GM21381 (cell line): ENCODE measurements around the gene SLC7A14.

Experiments
- ATAC-seq: cut with Tn5 transposase; IDR thresholded peaks from one replicate; pipeline ENCODE4 v1.9.1; 2021; ENCODE audit warnings: mild to moderate bottlenecking, moderate library complexity; ENCODE audit not compliant: unreplicated experiment

The SLC7A14 gene

DNA sequence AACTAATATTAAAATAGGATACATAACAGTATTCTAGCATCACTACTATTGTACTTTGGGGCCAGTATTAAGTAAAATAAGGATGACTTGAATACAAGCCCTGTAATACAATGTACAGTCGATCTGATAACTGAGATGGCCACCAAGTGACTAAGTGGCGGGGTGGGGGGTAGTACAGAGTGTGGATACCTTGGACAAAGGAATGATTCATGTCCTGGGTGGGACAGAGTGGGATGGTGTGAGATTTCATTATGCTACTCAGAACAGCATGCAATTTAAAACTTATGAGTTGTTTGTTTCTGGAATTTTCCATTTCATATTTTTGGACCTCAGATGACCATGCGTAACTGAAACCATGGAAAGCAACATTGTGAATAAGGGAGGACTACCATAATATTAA is 46.0 kb downstream of the SLC7A14 start:
- no peak for ATAC-seq

DNA sequence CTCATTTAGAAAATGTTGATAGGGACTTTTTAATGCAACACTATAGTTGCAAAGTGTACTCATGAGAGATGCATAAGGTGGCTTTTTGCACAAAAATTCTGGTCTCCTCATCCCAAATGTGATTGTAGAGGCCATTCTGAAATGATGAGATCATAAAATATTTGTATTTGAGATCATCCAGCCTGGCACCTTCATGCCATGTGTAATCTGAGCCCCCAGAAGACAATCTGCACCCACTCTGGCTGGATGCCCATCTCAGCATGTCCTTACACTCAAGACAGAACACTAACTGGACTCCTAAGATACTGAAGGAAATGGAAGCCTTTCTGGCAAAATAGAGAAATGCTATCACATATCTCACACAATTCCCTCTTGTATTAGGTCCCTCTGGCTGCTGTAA is 49.2 kb downstream of the SLC7A14 start:
- no peak for ATAC-seq

DNA sequence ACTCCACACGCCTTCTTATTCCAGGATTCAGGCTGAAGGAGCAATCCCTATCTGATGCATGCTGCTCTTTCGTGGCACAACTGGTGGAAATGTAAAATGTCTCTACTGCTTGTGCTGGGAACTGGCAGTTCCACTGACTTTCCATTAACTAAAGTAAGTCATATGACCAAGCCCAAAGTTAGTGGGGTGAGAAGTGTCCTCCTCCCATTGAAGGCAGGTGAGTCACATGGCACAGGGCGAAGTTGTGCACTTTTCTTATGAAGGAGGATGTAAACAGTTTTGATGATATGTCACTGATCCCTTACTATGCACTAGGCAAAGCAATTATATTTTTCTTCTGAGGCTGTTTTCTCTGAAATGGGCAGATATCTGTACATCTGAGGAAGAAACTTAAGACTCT is 51.6 kb downstream of the SLC7A14 start:
- ATAC-seq: no peak

DNA sequence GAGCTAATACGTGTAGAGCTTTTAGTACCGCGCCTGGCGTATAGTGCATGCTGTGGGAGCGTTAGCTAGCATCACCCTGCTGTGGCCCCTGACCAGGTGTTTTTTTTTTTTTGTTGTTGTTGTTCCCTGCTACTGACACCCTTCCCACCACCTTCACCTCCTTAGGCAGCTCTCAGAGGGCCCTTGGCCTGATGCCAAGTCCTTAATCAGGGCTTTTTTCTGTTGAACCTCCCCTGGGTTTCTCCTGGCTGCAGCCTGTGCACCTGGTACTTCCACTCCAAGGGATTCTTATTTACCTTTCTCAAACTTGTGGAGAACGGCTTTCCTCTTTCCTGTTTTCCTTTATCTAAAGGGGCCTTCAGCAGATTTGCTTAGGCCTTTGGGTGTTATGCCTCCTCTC is 53.3 kb downstream of the SLC7A14 start:
- no peak for ATAC-seq

DNA sequence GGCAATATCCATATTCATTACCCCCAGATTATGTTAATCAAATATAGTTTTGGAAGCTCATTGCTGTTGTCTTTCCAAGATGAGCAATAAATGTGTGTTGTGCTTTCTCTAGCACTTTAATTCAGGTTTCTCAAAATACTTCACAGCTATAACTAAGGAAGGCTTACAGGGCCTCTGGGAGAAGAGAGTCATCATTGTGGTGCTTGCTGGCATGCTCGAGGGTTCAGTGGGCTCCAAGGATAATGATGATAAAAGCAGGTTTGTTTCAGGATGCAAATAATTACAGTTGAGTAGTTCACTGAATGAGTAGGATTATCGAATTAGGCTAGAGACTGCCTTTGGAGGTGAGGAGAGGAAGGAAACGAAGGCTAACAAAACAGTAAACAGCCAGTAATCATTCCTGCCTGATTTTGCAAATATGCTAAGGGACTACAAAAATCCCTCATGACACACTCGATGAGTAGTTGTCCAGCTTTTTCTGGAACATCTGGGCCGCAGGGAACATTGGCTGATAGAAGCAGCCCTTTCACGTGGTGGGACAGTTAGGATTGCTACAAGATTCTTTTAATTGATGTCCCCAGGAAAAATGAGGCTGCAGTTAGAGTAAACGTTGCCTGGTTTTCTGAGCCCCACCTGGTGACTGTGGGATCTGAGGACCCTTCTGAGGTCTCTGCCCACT is 54.1 kb downstream of the SLC7A14 start:
- ATAC-seq: no peak

DNA sequence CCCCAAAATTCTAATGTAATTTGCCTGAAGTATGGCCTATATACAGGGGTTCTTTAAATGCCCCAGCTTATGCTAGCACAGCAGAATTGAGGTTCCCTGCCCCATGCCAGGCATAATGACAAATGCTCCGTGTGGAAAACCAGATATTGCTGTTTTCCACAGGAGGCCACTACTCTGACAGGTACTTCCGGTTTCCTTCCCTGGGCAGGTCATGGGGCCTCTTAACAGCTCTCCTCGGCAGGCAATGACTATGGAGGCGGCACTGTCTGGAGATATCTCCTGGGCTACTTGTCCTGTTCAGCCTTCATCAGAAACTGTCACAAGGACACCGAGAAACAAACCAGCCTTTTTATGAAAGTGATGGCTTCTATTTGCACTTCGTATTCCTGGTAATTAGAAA is 54.8 kb downstream of the SLC7A14 start:
- ATAC-seq: no peak

DNA sequence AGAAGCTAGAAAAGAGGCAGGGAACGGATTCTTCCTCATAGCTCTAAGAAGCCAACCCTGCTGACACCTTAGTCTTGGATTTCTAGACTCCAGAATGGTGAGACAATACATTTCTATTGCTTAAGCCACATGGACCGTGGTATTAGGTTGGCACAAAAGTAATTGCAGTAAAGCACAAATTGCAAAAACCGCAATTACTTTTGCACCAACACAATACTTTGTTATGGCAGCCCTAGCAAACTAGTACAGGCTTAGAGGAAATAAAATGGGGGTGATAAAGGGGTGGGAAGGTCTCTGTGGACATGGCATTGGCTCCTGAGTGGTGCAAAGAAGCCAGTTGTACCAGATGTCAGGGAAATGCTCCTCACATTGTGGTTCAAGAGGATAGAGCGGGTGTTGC is 56.0 kb downstream of the SLC7A14 start:
- no peak for ATAC-seq

DNA sequence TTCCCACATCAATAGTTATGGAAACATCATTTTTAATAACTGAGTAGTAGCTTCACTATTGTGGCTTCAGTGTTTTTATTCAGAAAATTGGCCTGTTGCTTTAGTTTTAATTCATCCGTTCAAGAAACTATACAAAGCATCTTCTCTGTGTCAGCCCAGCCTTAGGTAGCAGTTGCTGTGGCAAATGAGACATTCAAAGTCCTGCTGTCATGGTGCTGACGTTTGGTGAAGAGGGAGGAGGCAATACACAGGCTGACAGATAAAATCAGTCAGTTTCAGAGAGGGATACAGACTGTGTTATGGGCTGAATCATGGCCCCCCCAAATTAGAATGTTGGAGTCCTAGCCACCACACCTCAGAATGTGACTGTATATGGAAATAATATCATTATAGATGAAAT is 56.5 kb downstream of the SLC7A14 start:
- ATAC-seq: no peak

DNA sequence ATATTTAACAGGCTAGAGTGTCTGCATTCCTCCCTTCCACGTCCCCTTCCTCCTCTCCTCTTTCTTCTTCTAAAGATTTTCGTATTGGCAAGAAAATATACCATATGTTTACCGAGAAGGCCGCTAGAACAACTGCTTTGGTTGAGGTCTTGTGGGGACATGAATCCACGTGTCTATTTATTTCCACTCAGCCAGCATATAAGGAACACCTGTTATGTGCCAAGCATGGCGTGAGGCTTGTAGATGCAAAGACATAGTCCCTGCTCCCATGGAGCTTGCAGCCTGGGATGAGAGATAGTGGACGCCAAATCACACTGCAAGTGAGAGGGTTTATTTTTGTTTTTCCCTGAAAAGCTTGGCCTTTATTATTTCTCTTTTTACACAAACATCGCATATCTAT is 57.1 kb downstream of the SLC7A14 start:
- no peak for ATAC-seq

DNA sequence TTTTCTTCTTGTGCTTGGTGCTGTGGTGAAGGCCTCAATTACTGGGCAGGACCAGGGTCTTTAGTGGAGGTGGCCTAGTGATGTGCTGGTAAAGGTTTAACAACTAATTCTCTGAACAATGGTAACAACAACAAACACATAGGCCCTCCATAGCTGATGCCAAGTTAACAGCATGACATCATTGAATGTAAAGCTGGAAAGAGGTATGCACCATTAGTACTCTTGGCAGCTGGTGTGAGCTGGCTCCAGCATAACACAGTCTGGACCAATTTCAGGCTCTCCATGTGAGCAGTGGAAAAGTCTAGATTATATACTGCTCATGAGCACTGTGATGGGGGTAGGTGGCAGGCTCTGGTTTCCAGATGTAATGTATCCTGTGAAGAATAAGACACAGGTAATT is 61.8 kb downstream of the SLC7A14 start:
- ATAC-seq: no peak

DNA sequence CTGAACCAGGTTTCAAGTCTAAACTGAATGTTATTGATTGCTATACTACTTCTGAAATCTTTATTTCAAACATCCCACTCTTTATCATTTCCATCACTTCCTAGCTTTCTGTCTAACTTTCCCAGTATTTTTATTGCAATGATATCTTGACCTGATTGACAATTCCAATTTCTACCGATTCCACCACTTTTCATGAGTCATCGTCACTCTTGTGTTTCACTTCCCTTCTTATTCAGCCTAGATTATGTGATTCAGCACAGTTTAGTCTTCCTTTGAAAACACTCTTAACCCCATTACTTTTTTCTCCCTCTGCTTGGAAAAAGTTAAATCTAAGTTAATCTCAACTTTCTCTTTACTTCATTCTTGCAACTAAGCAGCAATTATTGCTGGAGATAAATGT is 62.6 kb downstream of the SLC7A14 start:
- ATAC-seq: no peak

DNA sequence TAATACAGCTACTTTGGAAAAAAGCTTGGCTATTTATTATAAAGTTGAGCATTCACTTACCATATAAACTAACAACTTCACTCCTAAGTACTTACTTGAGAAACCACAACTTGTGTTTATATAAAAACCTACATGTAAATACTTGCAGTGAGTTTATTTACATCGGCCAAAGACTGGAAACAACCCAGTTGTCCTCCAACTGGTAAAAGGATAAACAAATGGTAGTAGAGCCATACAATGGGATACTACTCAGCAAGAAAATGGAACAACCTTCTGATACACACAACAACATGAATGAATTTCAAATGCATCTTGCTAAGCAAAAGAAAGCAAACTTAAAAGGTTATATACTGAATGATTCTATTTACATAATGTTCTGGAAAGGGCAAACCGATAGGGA is 63.7 kb downstream of the SLC7A14 start:
- ATAC-seq: no peak

DNA sequence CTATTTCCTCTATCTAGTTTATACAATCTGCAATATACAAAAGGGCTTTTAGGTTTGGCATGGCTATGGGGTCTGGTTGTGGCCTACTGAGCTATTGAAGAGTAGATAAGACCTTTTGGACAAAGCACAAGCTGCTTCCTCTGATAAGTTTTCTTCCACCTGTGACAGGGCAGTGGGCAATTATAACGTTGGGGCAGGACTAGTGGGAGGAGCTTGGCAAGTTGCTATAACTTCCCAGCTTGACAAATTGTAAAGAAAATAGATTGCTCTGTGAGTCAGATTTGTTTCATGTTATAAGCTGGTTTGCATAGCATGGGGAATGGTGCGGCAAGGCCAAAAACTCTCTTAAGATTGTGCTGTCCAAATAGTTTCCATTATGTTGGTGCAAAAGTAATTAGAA is 64.9 kb downstream of the SLC7A14 start:
- no peak for ATAC-seq

DNA sequence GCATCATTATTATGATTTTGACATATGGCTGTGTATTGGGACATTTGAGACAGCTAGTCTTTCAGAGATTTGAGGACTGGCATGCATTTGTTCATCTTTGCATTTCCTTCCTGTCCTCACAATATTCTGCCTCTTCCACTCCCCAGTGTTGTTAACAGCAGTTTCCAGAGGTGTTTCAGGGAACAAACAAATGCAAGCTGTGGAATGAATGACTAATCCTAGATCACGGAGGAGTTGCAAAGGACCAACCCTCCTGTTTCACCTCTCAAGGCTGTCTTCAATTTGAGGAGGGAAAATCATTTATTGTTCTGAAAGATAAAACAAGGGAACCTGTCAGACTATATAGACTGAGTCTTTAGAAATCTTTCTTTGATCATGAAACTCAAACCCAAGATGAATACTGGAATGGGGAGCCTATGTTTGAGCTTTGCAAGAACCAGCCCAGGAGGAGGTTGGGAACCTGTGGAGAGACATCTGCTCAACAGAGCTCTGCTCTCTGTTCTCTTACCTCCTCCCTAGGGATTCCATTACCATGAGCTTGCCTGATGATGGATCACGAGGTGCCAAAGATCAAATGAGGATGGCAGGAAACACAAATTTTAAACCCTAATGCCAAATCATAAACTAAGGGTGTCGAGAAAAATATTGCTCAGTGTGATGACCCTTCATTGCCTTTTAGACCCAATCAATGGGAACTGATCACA is 68.5 kb downstream of the SLC7A14 start:
- ATAC-seq: no peak

DNA sequence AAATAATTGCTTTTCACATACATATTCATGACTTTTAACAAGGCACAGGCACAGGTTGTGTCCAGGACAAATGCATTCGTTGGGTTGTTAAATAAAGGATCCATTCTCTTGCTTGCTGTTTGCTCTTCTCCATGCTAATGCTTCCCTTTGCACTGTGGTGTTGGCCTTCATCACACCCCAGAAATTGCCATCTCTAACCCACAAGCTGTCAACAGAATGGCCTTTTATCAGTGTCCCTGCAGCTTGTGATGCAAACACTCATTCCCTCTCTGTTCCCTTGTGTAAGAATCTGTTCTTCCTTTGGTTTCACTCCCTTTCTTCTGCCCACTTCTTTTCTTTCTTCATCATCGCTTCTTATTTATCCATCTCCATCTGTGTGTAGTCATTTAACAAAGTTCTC is 72.2 kb downstream of the SLC7A14 start:
- no peak for ATAC-seq

DNA sequence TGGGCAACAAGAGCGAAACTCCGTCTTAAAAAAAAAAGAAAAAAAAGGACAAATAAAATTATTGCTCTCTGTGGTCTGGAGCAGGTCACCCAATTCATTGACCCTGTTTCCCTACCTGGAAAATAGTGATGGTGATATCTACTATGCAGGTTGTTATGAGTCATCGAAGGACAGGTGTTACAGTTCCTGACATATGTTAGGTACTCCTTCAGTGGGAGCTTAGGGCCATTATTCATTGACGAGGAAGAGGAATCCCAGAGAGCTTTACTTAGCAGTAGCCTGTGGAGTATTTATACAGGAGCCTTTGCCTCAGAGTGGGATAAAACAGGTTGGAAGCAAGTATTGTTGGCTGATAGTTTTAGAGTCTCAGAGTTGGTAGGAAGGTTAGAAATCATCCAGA is 74.5 kb downstream of the SLC7A14 start:
- no peak for ATAC-seq

DNA sequence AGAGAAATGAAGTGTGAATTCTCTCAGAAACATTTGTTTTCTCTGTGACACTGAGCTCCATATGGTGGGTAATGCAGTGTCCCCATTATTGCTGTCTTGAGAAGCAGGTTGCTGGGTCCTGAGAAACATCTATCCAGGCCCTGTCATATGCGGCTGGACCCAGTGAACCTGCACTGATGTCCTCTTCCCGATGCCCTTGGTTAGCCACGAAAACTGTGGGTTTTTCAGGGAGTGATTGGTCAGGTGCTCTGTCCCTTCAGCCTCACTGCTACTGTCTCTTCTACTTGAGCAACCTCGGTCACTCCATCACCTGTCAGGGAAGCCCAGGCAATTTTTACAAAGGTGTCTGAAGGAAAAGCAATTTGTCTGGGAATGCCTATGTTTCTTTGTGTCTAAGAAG is 77.0 kb downstream of the SLC7A14 start:
- no peak for ATAC-seq

DNA sequence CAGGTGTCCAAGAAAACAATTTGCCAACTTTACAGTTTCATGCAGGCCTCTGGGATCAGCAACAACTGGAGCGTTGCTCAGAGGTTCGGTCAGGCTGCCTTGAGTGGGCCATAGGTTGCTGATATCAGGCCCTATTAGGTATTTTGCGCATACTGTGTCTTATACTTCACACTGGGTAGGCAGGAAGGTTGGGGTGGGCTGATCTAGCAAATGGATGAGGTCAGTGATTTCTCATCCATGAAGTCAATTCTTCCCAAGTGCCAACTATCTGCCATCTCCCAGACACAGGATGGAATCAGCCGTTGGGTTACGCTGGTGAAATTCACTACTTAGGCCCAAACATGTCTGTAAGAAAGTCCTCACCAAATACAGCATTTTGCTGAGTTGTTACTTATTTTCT is 77.6 kb downstream of the SLC7A14 start:
- ATAC-seq: no peak

DNA sequence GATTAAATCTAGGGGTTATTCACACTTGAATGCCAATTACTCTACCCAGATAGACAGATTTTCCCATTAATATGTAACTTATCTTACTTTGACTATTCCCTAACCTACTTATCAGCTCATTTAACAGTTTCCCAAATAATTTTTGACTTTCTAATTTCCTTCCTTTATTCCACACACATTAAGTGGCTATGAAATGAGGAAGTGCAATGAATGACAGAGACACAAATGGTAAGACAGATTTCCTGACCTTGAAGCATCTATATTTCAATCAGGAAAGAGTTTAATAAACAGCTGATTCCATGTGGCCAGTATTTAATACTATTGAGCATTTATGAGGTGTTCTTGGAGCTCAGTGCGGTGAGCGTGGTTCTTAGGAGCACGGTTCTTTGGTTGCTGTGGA is 78.8 kb downstream of the SLC7A14 start:
- ATAC-seq: no peak

DNA sequence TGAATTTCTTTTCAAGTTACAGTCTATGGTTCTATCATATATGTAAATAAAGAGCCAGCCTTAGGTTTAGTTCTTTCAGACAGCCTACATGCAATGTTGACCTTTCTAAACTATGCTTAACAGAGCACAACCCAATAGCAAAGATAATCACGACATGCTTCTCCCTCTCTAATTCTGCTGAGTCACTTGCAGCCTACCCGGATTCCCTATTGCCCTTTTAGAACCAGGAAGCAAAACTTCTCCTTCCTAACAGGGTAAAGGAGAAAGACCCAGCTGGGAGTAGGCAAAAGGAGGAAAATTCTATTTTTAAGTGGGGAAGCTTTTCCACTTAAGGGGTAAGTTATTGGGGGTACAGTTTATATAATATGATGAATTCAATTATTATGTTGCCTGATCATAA is 79.3 kb downstream of the SLC7A14 start:
- no peak for ATAC-seq

DNA sequence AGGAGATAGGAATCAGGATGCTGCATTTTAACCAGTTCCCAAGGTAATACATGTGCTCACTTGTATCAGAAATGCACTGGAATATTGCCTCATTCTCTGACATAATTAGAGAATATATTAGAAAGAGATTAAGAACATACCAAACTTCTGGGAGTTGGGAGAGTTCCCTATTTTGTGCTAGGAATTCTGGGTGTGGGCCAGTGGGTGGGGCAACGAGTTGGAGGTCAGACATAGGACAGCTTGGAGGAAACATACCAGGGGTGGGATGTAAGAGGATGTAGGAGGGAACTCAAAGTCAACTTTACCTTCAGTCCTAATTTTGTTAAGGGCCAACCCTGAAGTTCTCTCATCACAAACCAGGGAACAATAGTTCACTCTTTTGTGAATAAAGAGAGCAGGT is 83.6 kb downstream of the SLC7A14 start:
- ATAC-seq: no peak

DNA sequence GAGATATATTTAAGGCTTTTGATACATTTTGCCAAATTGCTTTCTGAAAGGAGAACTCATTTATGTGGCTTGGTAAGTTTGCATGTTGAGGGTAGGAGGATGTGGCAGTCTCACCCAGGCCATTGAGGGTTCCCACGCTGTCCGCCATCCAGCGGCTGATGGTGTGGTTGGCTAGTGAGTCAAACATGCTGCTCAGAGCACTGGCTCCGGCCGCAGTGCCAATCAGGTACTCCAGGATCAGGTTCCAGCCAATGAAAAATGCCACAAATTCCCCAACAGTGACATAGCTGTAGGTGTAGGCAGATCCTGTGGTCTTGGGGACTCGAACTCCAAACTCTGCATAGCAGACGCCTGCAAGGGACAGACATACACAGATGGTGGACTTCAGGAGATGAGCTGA is 84.9 kb downstream of the SLC7A14 start:
- ATAC-seq: no peak

DNA sequence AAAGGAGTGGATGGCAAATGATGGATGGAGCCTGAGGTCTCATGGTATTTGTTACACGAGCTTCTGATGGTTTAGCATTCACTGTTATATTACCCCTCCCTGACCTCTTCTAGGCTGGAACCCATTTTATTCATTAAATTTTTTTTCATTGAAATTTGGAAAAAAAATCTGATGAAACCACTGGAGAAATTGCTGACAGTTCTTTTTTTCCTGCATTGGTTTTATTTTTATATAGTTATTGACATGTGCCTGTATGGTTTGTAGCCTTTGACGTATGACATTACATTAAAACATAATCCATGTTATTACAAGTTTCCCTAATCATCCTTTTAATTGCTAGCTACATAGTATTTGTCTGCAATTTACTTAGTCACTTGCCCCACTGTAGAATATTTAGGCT is 85.4 kb downstream of the SLC7A14 start:
- no peak for ATAC-seq
